OCI-LY7 (cell line): ENCODE measurements around the gene SMYD3. TPM values are rescaled to one million over a fixed set of nuclear protein-coding genes. Genes with fewer than 3 reads are reported as not detected.

Experiments used
- BruUV-seq: library from RNA; stranded (reverse); fragments of 400-500 nt; replicated peaks from 2 replicates; lab custom pipeline; 2021; lab: Mats Ljungman, UMichigan
- CTCF ChIA-PET: fragments of 300-600 bp; sonication (Branson Sonifier 250); formaldehyde crosslinking; loops from one replicate; lab custom pipeline; 2022; ENCODE audit warnings: antibody characterized with exemption; ENCODE audit not compliant: unreplicated experiment; lab: Charles Lee
- POLR2A ChIA-PET: fragments of 300-600 bp; sonication (Branson Sonifier 250); formaldehyde crosslinking; loops from one replicate; lab custom pipeline; 2022; ENCODE audit warnings: antibody characterized with exemption; lab: Charles Lee
- DNase-seq: peaks from one replicate; pipeline ENCODE4 v3.0.0-alpha.2; 2015; ENCODE audit warnings: low spot score
- H2AFZ ChIP-seq: fragments of 200-600 bp; sonication (generic), shearing (Covaris generic); 2 replicates; pipeline ENCODE4 v1.6.1; 2014; ENCODE audit warnings: mild to moderate bottlenecking, antibody characterized with exemption, low read length, moderate library complexity
- H3K27ac ChIP-seq: fragments of 200-600 bp; sonication (generic); 2 replicates; pipeline ENCODE4 v1.5.1; 2014; ENCODE audit warnings: mixed run types, low read depth, mild to moderate bottlenecking, moderate library complexity, low read length, inconsistent platforms; ENCODE audit not compliant: poor library complexity, severe bottlenecking
- H3K36me3 ChIP-seq: fragments of 200-600 bp; sonication (generic); 2 replicates; pipeline ENCODE4 v1.6.1; 2014; ENCODE audit warnings: mild to moderate bottlenecking, antibody characterized with exemption, low read length, moderate library complexity, mixed read lengths; ENCODE audit not compliant: insufficient read depth
- H3K4me1 ChIP-seq: fragments of 200-600 bp; sonication (generic); 2 replicates; pipeline ENCODE4 v1.5.1; 2014; ENCODE audit warnings: mild to moderate bottlenecking, low read length; ENCODE audit not compliant: insufficient read depth, poor library complexity, severe bottlenecking
- H3K4me2 ChIP-seq: fragments of 200-600 bp; sonication (generic); 2 replicates; pipeline ENCODE4 v1.6.1; 2014; ENCODE audit warnings: mild to moderate bottlenecking, low read length
- H3K4me3 ChIP-seq: fragments of 200-600 bp; sonication (generic); 2 replicates; pipeline ENCODE4 v1.5.1; 2014; ENCODE audit warnings: mild to moderate bottlenecking, low read depth, low read length; ENCODE audit not compliant: poor library complexity, severe bottlenecking
- H3K79me2 ChIP-seq: fragments of 200-600 bp; sonication (generic); 2 replicates; pipeline ENCODE4 v1.6.1; 2016; ENCODE audit warnings: low read depth, mild to moderate bottlenecking, low read length, moderate library complexity, mixed read lengths; ENCODE audit not compliant: insufficient read depth
- H3K9me2 ChIP-seq: fragments of 200-600 bp; sonication (generic); 2 replicates; pipeline ENCODE4 v1.6.1; 2016; ENCODE audit warnings: mild to moderate bottlenecking, low read length, mixed read lengths; ENCODE audit not compliant: insufficient read depth
- H3K9me3 ChIP-seq: fragments of 200-600 bp; sonication (generic); 2 replicates; pipeline ENCODE4 v1.6.1; 2014; ENCODE audit warnings: mild to moderate bottlenecking, mixed run types, low read length, mixed read lengths
- H4K20me1 ChIP-seq: fragments of 200-600 bp; sonication (generic); 2 replicates; pipeline ENCODE4 v1.6.1; 2014; ENCODE audit warnings: mild to moderate bottlenecking, antibody characterized with exemption, low read length, moderate library complexity, mixed read lengths; ENCODE audit not compliant: insufficient read depth
- EZH2phosphoT487 ChIP-seq: fragments of 200-600 bp; sonication (generic); IDR thresholded peaks from 2 replicates; pipeline ENCODE4 v1.6.1; 2018; ENCODE audit warnings: low read depth, borderline replicate concordance, mild to moderate bottlenecking, mixed run types, antibody characterized with exemption, low read length, moderate library complexity, mixed read lengths
- intact Hi-C: fragments of 100-400 bp; cut with micrococcal nuclease; formaldehyde crosslinking; loops from one replicate; pipeline ENCODE4 v1.10.0; 2022; ENCODE audit not compliant: unreplicated experiment
- total RNA-seq, 2 experiments: library from RNA; depleted of rRNA in 1 of 2; stranded (reverse); fragments of >200 nt in 1 of 2; shearing (Covaris generic) in 1 of 2; gene quantifications; 2 replicates each; pipeline ENCODE4 v1.2.3, GENCODE V29; 2014 to 2022
- TF ChIP-seq, protein P1 (sequence below): fragments of 200-600 bp; sonication (generic); conservative IDR thresholded peaks from 2 replicates; pipeline ENCODE4 v1.5.1; 2014; ENCODE audit warnings: mild to moderate bottlenecking, antibody characterized with exemption, low read length, moderate library complexity, mixed read lengths

SMYD3 gene
- total RNA-seq, 2 experiments from 2014 or later, result 28.9 to 34.5 TPM

DNA sequence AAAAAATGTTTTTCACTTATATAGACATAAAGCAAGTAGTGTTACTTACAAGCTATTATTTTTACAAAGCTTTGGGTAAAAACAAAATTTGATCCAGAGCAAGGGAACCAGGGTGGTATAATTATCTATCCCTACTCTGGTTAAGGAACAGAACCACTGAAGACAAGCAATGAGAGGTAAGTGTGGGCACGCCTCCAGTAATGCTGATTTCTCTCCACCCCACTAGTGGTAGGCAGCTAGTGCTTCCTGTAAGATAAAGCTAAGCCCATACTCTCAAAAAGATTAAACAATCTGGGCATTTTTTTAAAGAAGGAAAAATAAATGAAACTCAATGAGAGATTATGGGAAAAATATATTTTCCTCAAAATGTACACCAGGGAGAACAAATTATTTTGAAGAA, 36.9 kb upstream of the SMYD3 start:
- intact Hi-C loops, result no loop called here
- H3K36me3 ChIP-seq, result peaks cover 85% of the 10 kb centered on the region
- H3K79me2 ChIP-seq, result no peaks in the 10 kb centered on the region
- H3K4me1 ChIP-seq, result no peaks in the 10 kb centered on the region
- H4K20me1 ChIP-seq, result no peaks in the 10 kb centered on the region; the same call in 1 of the 2 replicates
- ChIA-PET POLR2A (interaction anchor here (0.6 to 0.9 kb wide), 3 partner anchors 13 to 376 kb away, joined by 3 to 4 read pairs (median 3); partner anchors contain the start of gene SMYD3), CTCF (no interaction called here)
- H3K9me2 ChIP-seq, result no peaks in the 10 kb centered on the region
- no TSS peak for BruUV-seq
- no peaks in the 10 kb centered on the region for H3K9me3 ChIP-seq
- TF ChIP-seq, protein P1, sequence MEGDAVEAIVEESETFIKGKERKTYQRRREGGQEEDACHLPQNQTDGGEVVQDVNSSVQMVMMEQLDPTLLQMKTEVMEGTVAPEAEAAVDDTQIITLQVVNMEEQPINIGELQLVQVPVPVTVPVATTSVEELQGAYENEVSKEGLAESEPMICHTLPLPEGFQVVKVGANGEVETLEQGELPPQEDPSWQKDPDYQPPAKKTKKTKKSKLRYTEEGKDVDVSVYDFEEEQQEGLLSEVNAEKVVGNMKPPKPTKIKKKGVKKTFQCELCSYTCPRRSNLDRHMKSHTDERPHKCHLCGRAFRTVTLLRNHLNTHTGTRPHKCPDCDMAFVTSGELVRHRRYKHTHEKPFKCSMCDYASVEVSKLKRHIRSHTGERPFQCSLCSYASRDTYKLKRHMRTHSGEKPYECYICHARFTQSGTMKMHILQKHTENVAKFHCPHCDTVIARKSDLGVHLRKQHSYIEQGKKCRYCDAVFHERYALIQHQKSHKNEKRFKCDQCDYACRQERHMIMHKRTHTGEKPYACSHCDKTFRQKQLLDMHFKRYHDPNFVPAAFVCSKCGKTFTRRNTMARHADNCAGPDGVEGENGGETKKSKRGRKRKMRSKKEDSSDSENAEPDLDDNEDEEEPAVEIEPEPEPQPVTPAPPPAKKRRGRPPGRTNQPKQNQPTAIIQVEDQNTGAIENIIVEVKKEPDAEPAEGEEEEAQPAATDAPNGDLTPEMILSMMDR, result no peak
- no peak for TF ChIP-seq EZH2phosphoT487
- no peak overlapping the region for H3K27ac ChIP-seq
- H3K4me2 ChIP-seq, result no peak overlapping the region
- no peak overlapping the region for H2AFZ ChIP-seq
- H3K4me3 ChIP-seq, result no peak overlapping the region
- no peak for DNase-seq

DNA sequence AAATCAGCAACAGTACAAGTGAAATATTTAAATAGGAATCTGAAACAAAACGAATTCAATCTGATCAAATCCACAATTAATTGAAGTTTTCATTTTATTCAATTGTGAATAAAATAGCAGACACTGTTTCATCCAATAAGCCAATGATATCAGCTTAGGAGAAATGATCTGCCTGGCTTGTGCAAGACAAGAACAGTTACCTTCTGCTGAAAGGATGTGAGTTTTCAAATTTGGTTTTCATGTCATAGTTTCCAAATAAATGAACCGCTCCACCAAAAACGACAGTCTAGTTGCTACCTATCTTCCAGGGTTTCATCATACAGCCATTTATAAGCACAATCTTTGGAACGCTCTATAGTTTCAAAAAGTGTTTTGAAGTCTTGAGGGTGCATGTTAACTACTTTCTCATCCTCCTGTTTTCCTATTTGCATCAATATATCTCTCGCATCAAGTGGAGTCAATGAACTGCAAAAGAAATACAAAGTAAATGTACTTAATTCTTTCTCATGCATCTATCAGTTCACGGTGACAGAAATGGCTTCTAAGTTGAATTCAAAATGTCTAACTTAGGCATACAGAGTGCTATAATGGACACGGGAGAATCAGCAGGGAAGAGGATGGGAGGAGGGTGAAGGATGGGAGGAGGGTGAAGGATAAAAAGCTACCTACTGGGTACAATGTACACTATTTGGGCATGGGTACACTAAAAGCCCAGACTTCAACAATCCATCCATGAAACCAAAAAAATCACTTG, 33.8 kb upstream of the SMYD3 start:
- no peak for DNase-seq
- no peaks in the 10 kb centered on the region for H3K79me2 ChIP-seq
- TF ChIP-seq, protein P1, result no peak
- no peak for TF ChIP-seq EZH2phosphoT487
- H3K9me2 ChIP-seq, result no peaks in the 10 kb centered on the region
- no peaks in the 10 kb centered on the region for H3K4me1 ChIP-seq
- H3K36me3 ChIP-seq, result peaks cover 67% of the 10 kb centered on the region
- H3K27ac ChIP-seq, result no peak overlapping the region
- BruUV-seq, result no TSS peak
- CTCF ChIA-PET, result no interaction called here
- intact Hi-C loops, result no loop called here
- POLR2A ChIA-PET, result no interaction called here
- no peaks in the 10 kb centered on the region for H3K9me3 ChIP-seq
- no peaks in the 10 kb centered on the region for H4K20me1 ChIP-seq
- no peak overlapping the region for H2AFZ ChIP-seq
- H3K4me2 ChIP-seq, result no peak overlapping the region
- no peak overlapping the region for H3K4me3 ChIP-seq

DNA sequence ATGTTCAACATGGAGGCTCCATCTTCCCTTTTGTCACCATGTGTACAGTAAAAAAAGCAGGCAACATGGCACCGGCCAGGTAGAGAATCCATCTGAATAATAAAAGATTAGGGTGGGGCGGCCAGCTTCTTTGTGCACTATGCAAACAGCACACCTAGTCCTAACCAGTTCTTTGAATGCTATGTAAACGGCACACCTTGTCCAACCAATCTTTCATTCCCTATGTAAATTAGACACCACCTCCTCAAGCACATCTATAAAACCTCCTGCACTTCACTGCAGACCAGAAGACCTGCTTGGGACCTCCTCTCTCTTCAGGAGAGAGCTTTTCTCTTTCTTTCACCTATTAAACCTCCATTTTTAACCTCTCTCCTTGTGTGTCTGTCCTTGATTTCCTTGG, 30.8 kb upstream of the SMYD3 start:
- intact Hi-C loops, result no loop called here
- ChIA-PET POLR2A (interaction anchor here (1.9 kb wide), 1 partner anchor 10 kb away, joined by 6 read pairs; no protein-coding TSS in a partner anchor), CTCF (no interaction called here)
- H3K27ac ChIP-seq, result no peak overlapping the region
- BruUV-seq, result no TSS peak
- H3K9me2 ChIP-seq, result no peaks in the 10 kb centered on the region
- no peak overlapping the region for H3K4me3 ChIP-seq
- no peak overlapping the region for H3K4me2 ChIP-seq
- H3K79me2 ChIP-seq, result no peaks in the 10 kb centered on the region
- H4K20me1 ChIP-seq, result no peaks in the 10 kb centered on the region
- peaks cover 41% of the 10 kb centered on the region for H3K36me3 ChIP-seq
- H3K9me3 ChIP-seq, result no peaks in the 10 kb centered on the region
- TF ChIP-seq, protein P1, result no peak
- TF ChIP-seq EZH2phosphoT487, result no peak
- DNase-seq, result no peak
- no peaks in the 10 kb centered on the region for H3K4me1 ChIP-seq
- H2AFZ ChIP-seq, result no peak overlapping the region
